Caco-2 (cell line): ENCODE results near the gene PIGO. TPM values are rescaled to one million over a fixed set of nuclear protein-coding genes. Genes with fewer than 3 reads are reported as not detected.

Experiments
- BruUV-seq: library from RNA; stranded (reverse); fragments of 400-500 nt; replicated peaks from 2 replicates; lab custom pipeline; 2021; lab: Mats Ljungman, UMichigan
- CTCF ChIA-PET: fragments of 300-600 bp; sonication (Branson Sonifier 250); formaldehyde crosslinking; loops from one replicate; lab custom pipeline; 2022; ENCODE audit warnings: antibody characterized with exemption; lab: Charles Lee
- POLR2A ChIA-PET: fragments of 300-600 bp; sonication (Branson Sonifier 250); formaldehyde crosslinking; loops from one replicate; lab custom pipeline; 2022; ENCODE audit warnings: antibody characterized with exemption; lab: Charles Lee
- DNase-seq, 2 experiments: peaks; one replicate each; pipeline versions ENCODE4 v3.0.0 to v3.0.0-alpha.2; 2020 to 2022
- H3K27me3 ChIP-seq: replicated peaks from 2 replicates; pipeline ENCODE4 v1.6.0; 2011; ENCODE audit warnings: low read length; ENCODE audit not compliant: control insufficient read depth, insufficient read depth
- H3K36me3 ChIP-seq: 2 replicates; pipeline ENCODE4 v1.5.1; 2011; ENCODE audit warnings: low read length; ENCODE audit not compliant: control insufficient read depth, insufficient read depth
- H3K4me1 ChIP-seq: fragments of 250-450 bp; sonication (Bioruptor Pico); 2 replicates; pipeline ENCODE4 v1.5.1; 2020; ENCODE audit warnings: mild to moderate bottlenecking
- H3K4me3 ChIP-seq: 2 replicates; pipeline ENCODE4 v1.5.1; 2011; ENCODE audit warnings: low read depth, mild to moderate bottlenecking, control low read depth, low read length
- H3K9me3 ChIP-seq: fragments of 250-450 bp; sonication (Bioruptor Pico); 2 replicates; pipeline ENCODE4 v1.5.1; 2020; ENCODE audit warnings: mild to moderate bottlenecking, moderate library complexity
- H3K27ac Mint-ChIP-seq: one replicate; pipeline ENCODE4 v1.8.0; 2022; ENCODE audit warnings: mixed read lengths; ENCODE audit not compliant: unreplicated experiment
- H3K27me3 Mint-ChIP-seq: one replicate; pipeline ENCODE4 v1.8.0; 2022; ENCODE audit warnings: mixed read lengths; ENCODE audit not compliant: insufficient read depth, unreplicated experiment
- H3K36me3 Mint-ChIP-seq: one replicate; pipeline ENCODE4 v1.8.0; 2022; ENCODE audit warnings: mild to moderate bottlenecking, mixed read lengths; ENCODE audit not compliant: insufficient read depth, unreplicated experiment
- H3K4me1 Mint-ChIP-seq: one replicate; pipeline ENCODE4 v1.8.0; 2022; ENCODE audit warnings: low read depth, mixed read lengths; ENCODE audit not compliant: unreplicated experiment
- H3K4me3 Mint-ChIP-seq: one replicate; pipeline ENCODE4 v1.8.0; 2022; ENCODE audit warnings: mild to moderate bottlenecking, moderate library complexity, mixed read lengths; ENCODE audit not compliant: unreplicated experiment
- H3K9me3 Mint-ChIP-seq: one replicate; pipeline ENCODE4 v1.8.0; 2022; ENCODE audit warnings: mixed read lengths; ENCODE audit not compliant: unreplicated experiment
- intact Hi-C: fragments of 100-400 bp; cut with micrococcal nuclease; formaldehyde crosslinking; loops from one replicate; pipeline ENCODE4 v1.10.0; 2022; ENCODE audit not compliant: unreplicated experiment
- total RNA-seq: library from RNA; stranded (reverse); gene quantifications from 2 replicates; pipeline ENCODE4 v1.2.3, GENCODE V29; 2022
- TF ChIP-seq, protein P1 (sequence below), 2 experiments: fragments of 200-600 bp in 1 of 2; IDR thresholded peaks; 1 replicate in 1 of 2; 2 replicates in 1 of 2; pipeline versions ENCODE4 v1.5.1 to v1.8.0; 2011 to 2022; ENCODE audit warnings: antibody characterized with exemption in 1 of 2, control low read depth in 1 of 2, inconsistent platforms in 1 of 2, low read depth in 1 of 2, low read length in 1 of 2, mild to moderate bottlenecking in 1 of 2, moderate library complexity in 1 of 2; ENCODE audit not compliant: insufficient read depth in 1 of 2, severe bottlenecking in 1 of 2, unreplicated experiment in 1 of 2

Gene PIGO
- total RNA-seq, 1 experiment from 2014 or later: 38.7 TPM

DNA sequence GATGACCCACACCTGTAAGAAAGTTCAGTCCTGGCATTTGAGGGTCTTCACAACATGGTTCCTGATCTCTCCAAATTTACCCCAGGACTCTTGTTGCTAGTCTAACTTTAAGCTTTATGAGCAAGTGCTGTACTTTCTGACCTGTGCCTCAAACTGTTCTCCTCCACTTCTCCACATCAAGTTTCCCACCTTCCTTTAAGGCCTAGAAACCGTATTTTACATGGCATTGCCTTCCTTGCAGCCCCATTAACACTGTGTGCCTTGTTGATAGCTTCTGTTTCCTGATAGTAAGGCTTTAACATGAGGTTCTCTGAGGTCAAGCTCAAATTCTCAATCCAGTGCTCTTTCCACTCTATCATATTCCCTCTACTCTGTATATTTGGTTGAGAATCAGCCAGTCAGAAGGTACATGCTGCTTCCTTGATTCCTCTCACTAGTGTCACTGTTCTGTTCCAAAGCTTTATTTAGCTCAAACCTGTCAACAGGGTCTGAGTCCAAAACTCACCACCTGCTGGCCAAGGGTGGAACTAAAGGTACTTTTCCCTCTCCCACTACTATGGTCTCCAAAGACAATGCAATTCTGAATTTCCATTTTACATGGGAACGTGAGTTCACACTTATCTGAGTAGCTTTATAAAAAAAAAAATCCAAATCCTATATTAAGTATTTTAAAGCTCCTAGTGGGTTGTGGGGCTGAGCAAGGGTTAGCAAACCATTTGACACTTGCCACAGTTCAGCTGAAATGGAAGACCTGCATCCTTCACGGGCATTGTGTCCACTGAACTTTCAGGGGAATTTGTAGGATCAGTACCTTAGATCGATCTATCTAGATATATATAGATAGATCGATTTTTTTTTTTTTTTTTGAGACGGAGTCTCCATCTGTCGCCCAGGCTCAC lies 45.1 kb downstream of the PIGO start:
- TF ChIP-seq, protein P1, sequence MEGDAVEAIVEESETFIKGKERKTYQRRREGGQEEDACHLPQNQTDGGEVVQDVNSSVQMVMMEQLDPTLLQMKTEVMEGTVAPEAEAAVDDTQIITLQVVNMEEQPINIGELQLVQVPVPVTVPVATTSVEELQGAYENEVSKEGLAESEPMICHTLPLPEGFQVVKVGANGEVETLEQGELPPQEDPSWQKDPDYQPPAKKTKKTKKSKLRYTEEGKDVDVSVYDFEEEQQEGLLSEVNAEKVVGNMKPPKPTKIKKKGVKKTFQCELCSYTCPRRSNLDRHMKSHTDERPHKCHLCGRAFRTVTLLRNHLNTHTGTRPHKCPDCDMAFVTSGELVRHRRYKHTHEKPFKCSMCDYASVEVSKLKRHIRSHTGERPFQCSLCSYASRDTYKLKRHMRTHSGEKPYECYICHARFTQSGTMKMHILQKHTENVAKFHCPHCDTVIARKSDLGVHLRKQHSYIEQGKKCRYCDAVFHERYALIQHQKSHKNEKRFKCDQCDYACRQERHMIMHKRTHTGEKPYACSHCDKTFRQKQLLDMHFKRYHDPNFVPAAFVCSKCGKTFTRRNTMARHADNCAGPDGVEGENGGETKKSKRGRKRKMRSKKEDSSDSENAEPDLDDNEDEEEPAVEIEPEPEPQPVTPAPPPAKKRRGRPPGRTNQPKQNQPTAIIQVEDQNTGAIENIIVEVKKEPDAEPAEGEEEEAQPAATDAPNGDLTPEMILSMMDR (IDR thresholded peaks at IDR 0.05; ENCODE audit: insufficient read depth in 1 of 2, low read depth in 1 of 2, low read length in 1 of 2, severe bottlenecking in 1 of 2, unreplicated experiment in 1 of 2): peak; percentile 74 to 75
- no TSS peak for BruUV-seq
- Mint-ChIP-seq H3K36me3 (peaks cover 48% of the 10 kb centered on the region), H3K4me1 (no peaks in the 10 kb centered on the region), H3K9me3 (no peaks in the 10 kb centered on the region), H3K4me3 (no peak overlapping the region), H3K27ac (no peak overlapping the region), H3K27me3 (no peaks in the 10 kb centered on the region)
- H3K36me3 ChIP-seq: no peaks in the 10 kb centered on the region; the same call in none of the 2 replicates
- intact Hi-C loops: loop anchor here (1.0 to 2.0 kb wide), 2 partner anchors 57 to 152 kb away; no protein-coding TSS in a partner anchor
- CTCF ChIA-PET: interaction anchor here (0.6 to 3.9 kb wide), 15 partner anchors 8 to 403 kb away, joined by 3 to 76 read pairs (median 4); partner anchors contain the start of genes FANCG and VCP
- no peak overlapping the region for H3K4me3 ChIP-seq
- POLR2A ChIA-PET: interaction anchor here (0.5 to 1.1 kb wide), 2 partner anchors 18 to 21 kb away, joined by 5 to 10 read pairs; partner anchors contain the start of gene VCP
- no peaks in the 10 kb centered on the region for H3K9me3 ChIP-seq
- peak; percentile 58 to 66 for DNase-seq
- H3K4me1 ChIP-seq: no peaks in the 10 kb centered on the region
- no peaks in the 10 kb centered on the region for H3K27me3 ChIP-seq

DNA sequence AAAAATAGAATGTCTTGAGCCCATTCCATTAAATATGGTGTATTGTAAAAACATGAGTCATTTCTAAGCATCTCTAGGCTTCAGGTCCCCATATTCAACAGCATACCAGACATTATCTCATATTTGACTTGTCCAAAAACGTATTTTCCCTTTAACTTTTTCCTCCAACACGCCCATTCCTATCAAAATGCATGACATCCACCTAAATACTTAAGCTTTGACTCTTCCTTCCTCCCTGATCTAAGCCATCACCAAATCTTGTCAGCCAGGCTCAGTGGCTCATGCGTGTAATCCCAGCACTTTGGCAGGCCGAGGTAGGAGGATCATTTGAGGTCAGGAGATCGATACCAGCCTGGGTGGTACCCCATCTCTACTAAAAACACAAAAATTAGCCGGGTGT lies 47.9 kb downstream of the PIGO start:
- H3K9me3 ChIP-seq: no peaks in the 10 kb centered on the region
- no peak overlapping the region for H3K4me3 ChIP-seq
- H3K27me3 ChIP-seq: no peaks in the 10 kb centered on the region
- H3K4me3 Mint-ChIP-seq: no peak overlapping the region
- H3K9me3 Mint-ChIP-seq: no peaks in the 10 kb centered on the region
- intact Hi-C loops: no loop called here
- H3K36me3 Mint-ChIP-seq: peaks cover 22% of the 10 kb centered on the region
- ChIA-PET CTCF (no interaction called here), POLR2A (no interaction called here)
- no TSS peak for BruUV-seq
- no peaks in the 10 kb centered on the region for H3K4me1 Mint-ChIP-seq
- TF ChIP-seq, protein P1 (IDR thresholded peaks at IDR 0.05; ENCODE audit: insufficient read depth in 1 of 2, low read depth in 1 of 2, low read length in 1 of 2, severe bottlenecking in 1 of 2, unreplicated experiment in 1 of 2): no peak
- H3K4me1 ChIP-seq: no peaks in the 10 kb centered on the region
- no peak for DNase-seq
- H3K36me3 ChIP-seq: no peaks in the 10 kb centered on the region; the same call in none of the 2 replicates
- H3K27ac Mint-ChIP-seq: no peak overlapping the region
- no peaks in the 10 kb centered on the region for H3K27me3 Mint-ChIP-seq

DNA sequence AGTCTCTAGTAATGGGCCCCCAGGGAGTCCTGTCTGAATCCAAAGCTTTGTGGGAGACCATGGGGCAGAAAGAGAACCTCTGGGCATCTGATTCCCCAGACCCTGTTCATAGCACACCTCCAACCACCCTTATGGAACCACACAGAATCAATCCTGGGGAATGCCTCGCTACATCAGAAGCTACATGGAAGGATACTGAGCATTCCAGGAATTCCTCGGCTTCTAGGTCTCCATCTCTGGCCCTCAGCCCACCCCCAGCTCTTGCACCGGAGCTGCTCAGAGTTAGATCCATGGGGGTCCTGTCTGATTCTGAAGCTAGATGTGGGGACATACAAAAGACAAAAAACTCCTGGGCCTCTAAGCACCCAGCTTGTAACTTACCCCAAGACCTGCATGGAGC lies 52.3 kb downstream of the PIGO start:
- DNase-seq: no peak
- no peaks in the 10 kb centered on the region for H3K4me1 Mint-ChIP-seq
- ChIA-PET CTCF (no interaction called here), POLR2A (no interaction called here)
- no peaks in the 10 kb centered on the region for H3K27me3 ChIP-seq
- TF ChIP-seq, protein P1 (IDR thresholded peaks at IDR 0.05; ENCODE audit: insufficient read depth in 1 of 2, low read depth in 1 of 2, low read length in 1 of 2, severe bottlenecking in 1 of 2, unreplicated experiment in 1 of 2): no peak
- no peaks in the 10 kb centered on the region for H3K36me3 ChIP-seq
- peaks cover 7% of the 10 kb centered on the region for H3K36me3 Mint-ChIP-seq
- no peaks in the 10 kb centered on the region for H3K9me3 Mint-ChIP-seq
- BruUV-seq: no TSS peak
- no peak overlapping the region for H3K27ac Mint-ChIP-seq
- H3K27me3 Mint-ChIP-seq: no peaks in the 10 kb centered on the region
- intact Hi-C loops: no loop called here
- no peaks in the 10 kb centered on the region for H3K9me3 ChIP-seq
- no peak overlapping the region for H3K4me3 ChIP-seq
- H3K4me1 ChIP-seq: peaks cover 10% of the 10 kb centered on the region
- H3K4me3 Mint-ChIP-seq: no peak overlapping the region
